ENCODE results near the gene NATD1.

The NATD1 gene

GRCh38 chr17:21275047-21275578 is 21.9 kb upstream of the NATD1 start:
- DNase-seq = no peak
- Histone ChIP-seq H3K27ac (peak overlapping the region; percentile 35 to 56), H3K36me3 (no peaks in the 10 kb centered on the region), H3K4me1 (peaks cover 0 to 35% (median 14%) of the 10 kb centered on the region in 4 donors), H3K27me3 (no peaks in the 10 kb centered on the region), H3K9me3 (no peaks in the 10 kb centered on the region), H3K4me3 (peak overlapping the region; percentile 53 to 71)
- no peak for TF ChIP-seq CTCF (IDR thresholded peaks at IDR 0.05)
- intact Hi-C loops (cut with DNase I; ENCODE audit: low total_unique reads) = loop anchor here (5.0 to 10.0 kb wide), 3 partner anchors 37 to 237 kb away; partner anchors contain the start of gene DHRS7B

DNA sequence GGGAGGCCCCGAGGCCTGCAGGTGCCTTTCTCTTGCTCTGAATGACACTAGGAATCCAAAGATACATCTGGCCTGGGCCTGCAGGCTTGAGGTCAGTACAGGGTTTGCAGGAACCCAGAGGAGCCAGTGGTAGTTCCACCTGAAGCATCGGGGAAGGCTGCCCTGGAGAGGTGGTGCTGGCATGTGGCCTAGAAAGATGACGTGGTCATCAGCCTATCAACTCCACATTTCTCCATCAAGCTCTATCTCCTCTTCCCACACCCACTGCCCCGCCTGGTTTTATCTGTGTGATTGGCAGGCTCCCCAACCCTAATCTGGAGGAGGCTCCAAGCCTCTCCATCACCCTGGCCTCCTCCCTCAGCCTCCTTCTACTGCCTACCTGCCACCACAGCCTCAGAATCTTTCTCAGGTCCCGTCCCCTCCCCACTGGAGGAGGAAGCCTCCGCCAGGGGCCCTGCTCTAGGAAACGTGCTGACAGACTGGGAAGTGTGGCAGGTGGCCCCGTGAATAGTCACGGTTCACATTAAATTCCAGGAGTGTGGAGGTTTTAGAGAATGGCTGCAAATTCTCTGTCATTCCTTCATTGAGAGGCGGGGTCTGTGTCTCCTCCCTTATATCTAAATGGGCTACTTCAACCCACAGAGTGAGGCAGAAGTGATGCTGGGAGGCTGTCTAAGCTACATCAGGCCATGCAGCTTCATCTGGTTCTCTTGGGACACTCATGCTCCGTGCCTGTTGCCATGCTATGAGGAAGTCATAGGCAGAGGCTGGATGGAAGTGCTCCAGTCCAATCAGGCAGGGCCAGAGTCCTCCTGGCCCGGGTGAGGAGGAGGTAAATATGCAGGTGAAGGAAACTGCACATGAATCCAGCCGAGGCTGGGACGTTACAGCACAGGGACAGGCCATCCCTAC is 19.9 kb upstream of the NATD1 start:
- Histone ChIP-seq H3K36me3 (no peaks in the 10 kb centered on the region), H3K4me3 (no peak overlapping the region), H3K4me1 (peaks cover 0 to 19% (median 13%) of the 10 kb centered on the region in 4 donors), H3K9me3 (no peaks in the 10 kb centered on the region), H3K27me3 (no peaks in the 10 kb centered on the region), H3K27ac (no peak overlapping the region)
- intact Hi-C loops (cut with DNase I; ENCODE audit: low total_unique reads) = loop anchor here (10.0 kb wide), 1 partner anchor 148 kb away; the partner anchor contains the start of gene DHRS7B
- no peak for TF ChIP-seq CTCF (IDR thresholded peaks at IDR 0.05)
- no peak for DNase-seq

DNA sequence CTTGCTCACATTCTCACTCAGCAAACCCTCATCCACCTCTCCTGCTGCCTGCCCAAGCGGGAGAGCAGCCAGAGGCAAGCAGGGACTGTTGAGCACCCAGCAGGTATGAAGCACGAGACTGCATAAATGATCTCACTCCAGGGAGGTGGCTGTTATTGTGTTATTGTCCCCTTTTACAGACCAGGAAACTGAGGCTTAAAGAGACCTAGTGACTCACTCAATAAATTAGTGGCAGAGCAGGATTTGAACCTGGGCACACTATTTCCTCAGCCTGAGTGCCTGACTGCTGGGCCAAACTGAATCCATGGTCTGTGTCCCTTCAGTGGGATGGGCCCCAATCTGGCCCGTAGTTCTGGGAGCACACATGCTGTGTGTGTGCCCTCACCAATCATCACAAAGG is 19.0 kb upstream of the NATD1 start:
- H3K36me3 ChIP-seq = no peaks in the 10 kb centered on the region
- H3K4me3 ChIP-seq = no peak overlapping the region
- no peak overlapping the region for H3K27ac ChIP-seq
- H3K4me1 ChIP-seq = peaks cover 0 to 19% (median 13%) of the 10 kb centered on the region in 4 donors
- no peaks in the 10 kb centered on the region for H3K9me3 ChIP-seq
- intact Hi-C loops (cut with DNase I; ENCODE audit: low total_unique reads) = loop anchor here (10.0 kb wide), 1 partner anchor 147 kb away; the partner anchor contains the start of gene DHRS7B
- no peak for TF ChIP-seq CTCF (IDR thresholded peaks at IDR 0.05)
- no peaks in the 10 kb centered on the region for H3K27me3 ChIP-seq
- no peak for DNase-seq

DNA sequence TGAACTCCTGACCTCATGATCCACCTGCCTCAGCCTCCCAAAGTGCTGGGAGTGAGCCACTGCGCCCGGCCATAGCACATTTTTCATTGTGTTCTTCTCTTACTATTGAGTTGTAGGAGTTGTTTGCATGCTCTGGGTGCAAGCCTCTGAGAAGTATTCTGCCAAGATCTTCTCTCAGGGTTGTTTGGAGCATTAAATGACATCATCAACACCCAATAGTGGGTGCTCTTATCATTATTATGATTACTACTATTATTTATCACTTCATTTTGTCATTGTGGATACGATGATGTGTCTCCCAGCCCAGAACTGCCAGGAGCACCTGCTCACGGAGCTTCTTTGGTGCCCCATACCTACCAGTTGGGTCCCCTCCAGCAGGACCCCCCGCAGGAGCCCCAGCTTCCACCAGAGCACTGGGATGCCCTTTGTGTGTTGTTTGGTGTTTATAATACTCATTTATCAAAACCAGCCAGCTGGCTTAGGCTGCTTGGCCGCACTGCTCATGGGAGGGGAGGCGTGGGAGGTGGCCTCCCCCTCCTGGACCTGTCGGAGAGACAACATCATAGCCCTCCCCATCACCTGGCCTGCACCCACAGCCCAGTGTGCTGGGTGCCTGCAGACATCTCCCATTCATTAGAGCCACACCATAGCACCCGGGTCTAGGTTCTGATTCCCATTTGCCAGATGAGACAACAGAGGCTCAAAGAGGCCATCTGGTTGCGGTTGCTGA is 18.4 kb upstream of the NATD1 start:
- intact Hi-C loops (cut with DNase I; ENCODE audit: low total_unique reads) = loop anchor here (10.0 kb wide), 1 partner anchor 147 kb away; the partner anchor contains the start of gene DHRS7B
- H3K9me3 ChIP-seq = no peaks in the 10 kb centered on the region
- no peak overlapping the region for H3K4me3 ChIP-seq
- H3K4me1 ChIP-seq = peaks cover 0 to 19% (median 13%) of the 10 kb centered on the region in 4 donors
- no peaks in the 10 kb centered on the region for H3K27me3 ChIP-seq
- H3K27ac ChIP-seq = no peak overlapping the region
- no peak for TF ChIP-seq CTCF (IDR thresholded peaks at IDR 0.05)
- no peak for DNase-seq
- H3K36me3 ChIP-seq = no peaks in the 10 kb centered on the region

- H3K9me3 ChIP-seq = no peaks in the 10 kb centered on the region
- DNase-seq = no peak
- H3K27me3 ChIP-seq = no peaks in the 10 kb centered on the region
- intact Hi-C loops (cut with DNase I; ENCODE audit: low total_unique reads) = no loop called here
- no peak overlapping the region for H3K27ac ChIP-seq
- H3K4me1 ChIP-seq = peaks cover 0 to under 1% (median 0%) of the 10 kb centered on the region in 4 donors
- H3K4me3 ChIP-seq = no peak overlapping the region
- no peaks in the 10 kb centered on the region for H3K36me3 ChIP-seq
- no peak for TF ChIP-seq CTCF (IDR thresholded peaks at IDR 0.05)
Observed at GRCh38 chr17:21269394-21269793, 16.2 kb upstream of the NATD1 start.
